NCI-H2196 treated with DMSO at 0.1 percent for 48 hours (cell line): ENCODE measurements around the gene SLC17A2.

Source experiments
- DNase-seq: peaks from one replicate; lab custom pipeline; 2025; ENCODE audit not compliant: unreplicated experiment; lab: John Stamatoyannopoulos, UW

The SLC17A2 gene

DNA sequence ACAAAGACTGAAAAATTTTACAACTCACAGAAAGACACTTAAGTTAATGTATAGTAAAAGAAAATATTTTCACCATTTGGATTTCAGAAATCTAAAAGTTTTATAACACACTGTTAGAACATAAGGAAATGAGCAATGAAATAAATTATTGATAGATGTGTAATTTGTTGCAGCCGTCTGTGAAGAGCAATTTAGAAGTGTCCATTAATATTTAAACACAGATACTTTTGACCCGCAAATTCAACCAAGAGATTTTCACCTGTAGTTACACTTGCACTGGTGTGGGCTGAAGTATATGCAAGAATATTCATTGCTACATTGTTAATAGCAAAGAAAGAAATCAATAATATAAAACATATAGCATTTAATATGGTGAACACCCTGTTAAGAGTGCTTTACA, 41.9 kb downstream of the SLC17A2 start:
- no peak for DNase-seq

DNA sequence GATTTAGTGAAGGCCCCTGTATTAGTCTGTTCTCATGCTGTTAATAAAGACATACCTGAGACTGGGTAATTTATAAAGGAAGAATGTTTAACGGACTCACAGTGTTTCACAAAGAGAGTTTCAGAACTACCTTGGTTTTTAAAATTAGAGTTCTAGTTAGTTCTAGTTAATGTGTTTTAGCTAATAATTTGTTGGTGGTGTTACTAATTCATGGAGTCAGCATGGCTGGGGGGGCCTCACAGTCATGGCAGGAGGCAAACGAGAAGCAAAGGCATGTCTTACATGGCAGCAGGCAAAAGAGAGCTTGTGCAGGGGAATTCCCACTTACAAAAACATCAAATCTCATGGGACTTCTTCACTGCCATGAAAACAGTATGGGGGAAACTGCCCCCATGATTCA, 44.4 kb downstream of the SLC17A2 start:
- DNase-seq, result no peak

DNA sequence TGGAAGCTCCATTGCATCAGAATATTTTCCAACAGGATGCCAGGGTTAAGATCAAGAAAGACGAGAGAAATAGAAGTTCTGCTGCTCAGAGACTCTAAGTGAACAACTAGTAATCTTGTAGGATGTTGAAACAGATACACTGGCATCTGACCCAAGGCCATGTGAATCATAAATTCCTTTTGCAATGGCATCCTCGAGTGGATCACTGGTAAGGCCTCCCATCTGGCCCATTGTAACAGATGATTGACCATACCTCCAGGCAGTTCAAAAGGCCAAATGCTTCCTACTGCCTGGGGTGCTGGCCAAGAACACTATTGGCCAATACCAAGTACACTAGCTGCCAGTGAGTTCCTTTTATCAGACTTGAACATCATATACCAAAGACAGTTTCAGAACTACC, 46.5 kb downstream of the SLC17A2 start:
- DNase-seq, result no peak

DNA sequence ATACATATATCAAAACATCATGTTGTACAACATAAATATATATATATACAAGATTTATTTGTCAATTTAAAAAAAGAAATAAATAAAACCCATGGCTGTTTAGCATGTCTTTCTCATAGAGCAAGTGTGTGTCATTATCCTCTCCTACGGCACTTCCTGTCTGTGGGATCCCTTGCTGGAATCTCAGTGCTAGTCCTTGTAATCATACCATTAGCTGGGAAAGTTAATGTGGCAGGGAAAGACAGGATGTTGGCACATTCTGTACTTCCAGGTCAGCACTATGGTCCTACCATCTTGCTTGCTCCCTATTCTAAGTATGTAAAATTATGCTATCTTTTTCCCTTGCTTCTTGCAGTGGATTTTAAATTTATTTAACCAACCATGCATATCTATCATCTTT, 47.0 kb downstream of the SLC17A2 start:
- DNase-seq, result no peak

DNA sequence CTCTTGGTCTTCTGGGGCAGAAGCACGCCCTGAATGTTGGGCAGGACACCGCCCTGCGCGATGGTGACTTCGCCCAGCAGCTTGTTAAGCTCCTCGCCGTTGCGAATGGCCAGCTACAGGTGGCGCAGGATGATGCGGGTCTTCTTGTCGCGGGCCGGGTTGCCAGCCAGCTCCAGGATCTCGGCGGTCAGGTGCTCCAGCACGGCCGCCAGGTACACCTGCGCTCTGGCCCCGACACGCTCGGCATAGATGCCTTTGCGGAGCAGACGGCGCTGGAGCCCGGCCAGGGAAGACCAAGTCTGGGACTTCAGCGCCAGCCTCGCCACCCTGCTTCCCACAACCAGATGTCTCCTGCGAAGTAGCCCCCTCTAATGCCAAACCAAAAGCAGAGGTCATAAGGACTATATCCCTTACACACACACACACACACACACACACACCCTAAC, 48.4 kb downstream of the SLC17A2 start:
- no peak for DNase-seq

DNA sequence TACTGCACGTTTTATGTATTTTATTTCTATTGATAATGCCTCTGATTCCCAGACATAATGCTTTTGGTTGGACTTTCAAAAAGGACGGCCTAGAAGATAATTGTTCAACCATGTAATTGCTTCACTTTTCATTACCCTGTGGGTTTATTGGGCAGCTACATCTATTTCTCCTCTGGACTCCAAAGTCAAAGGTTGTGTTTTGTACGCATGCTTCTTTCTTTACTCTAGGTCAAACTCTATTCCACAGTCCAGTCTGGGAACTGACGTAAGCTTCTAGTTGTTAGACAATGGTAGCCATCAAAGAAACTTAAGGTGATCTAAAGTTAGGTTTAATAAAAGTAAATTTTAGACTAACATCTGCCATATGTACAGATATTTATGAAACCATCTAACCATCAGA, 49.9 kb downstream of the SLC17A2 start:
- DNase-seq, result no peak

DNA sequence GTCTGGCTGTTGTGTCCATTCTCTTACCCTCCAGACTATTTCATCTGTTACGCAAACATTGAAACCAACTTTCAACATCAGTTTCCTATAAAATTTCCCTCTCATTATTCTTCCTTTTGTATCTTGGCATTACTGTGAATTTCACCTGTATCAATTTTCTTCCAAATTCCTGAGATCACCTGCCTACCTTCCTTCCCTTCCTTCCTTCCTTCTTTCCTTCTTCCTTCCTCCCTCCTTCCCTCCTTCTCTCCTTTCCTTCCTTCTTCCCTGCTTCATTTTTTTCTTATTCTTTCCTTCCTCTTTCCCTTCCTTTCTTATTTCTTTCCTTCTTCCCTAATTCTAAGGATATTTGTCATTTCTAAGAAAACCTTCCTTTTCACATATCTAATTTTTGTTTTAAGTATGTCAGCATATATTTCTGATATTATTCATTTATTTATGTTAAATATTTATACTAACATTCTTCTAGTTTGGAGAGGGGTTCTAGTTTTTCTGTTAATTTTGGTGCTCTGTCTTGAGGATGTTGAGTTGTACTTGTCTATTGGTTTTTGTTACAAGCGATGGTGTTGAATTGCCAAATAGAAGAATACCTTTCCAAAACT, 51.7 kb downstream of the SLC17A2 start:
- no peak for DNase-seq

DNA sequence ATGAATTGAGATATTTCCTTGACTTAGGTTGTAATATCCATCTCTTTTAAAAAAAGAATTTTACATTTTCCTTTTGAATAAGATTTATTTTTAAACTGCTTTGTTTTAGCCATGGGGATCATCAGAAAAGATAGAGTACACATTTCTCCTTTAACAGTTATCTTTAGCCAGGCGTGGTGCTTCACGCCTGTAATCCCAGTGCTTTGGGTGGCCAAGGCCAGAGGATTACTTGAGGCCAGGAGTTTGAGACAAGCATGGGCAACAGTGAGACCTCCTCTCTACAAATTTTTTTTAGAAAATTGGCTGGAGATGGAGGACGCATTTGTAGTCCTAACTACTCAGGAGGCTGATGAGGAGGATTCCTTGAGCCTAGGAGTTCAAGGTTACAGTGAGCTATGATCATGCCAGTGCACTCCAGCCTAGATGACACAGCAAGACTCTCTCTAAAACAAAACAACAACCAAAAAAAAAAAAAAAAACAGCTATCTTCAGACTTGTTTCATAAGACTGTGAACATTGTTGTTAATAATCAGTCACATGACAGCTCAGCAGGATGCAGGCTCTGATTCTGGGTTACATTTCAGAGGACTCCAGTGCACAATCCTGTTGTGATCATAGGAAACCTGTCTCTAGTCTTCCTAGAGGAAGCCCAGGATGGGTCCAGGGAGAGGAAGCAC, 54.4 kb downstream of the SLC17A2 start:
- DNase-seq, result no peak

DNA sequence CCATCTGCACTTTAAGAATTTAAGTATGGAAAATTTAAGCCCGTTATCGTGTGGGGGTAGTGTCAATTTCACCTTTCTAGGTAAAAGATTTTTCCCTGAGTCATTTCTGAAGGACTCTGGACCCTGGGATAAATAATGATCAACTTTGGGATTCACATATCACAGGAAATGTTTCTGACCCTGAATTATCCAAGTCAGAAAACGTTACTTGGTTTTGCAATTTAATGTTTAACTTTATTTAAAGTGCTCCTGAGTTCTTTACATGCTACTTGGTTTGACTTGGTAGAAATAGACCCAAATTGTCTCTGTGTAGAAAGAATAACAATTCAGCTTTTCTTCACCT, 55.0 kb downstream of the SLC17A2 start:
- no peak for DNase-seq

DNA sequence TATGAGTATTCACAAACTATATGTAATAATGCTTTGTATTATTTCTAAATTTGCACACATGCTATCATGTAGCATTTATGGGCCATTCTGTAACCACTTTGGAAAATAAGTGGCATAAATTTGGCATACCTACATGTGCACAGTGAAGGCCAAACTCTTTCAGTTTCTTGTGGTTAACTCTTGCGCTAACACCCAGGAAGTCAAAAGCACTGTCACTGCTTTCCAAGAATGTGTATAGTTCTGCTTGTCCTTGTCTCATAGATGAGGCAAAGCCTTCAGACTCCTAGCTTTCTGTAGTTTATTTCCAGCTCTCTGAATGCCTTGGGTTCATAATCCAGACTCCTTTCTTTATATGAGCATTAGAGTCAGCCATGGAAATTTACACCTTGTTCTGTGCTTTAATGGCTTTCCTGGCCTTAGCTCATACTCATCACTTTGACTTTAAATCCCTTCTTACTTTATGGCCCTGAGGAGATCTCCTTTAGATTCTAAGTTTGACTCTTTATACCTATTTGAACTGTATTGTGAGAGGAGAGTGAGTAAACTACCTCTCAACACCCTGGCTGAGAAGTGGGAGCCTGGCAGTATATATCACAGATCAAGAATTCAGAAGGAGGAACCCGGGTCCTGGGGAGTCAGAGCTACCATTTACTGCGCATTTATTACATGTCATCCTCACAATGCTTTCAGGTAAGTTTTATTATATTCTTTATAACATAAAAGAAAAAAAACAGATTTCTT, 55.5 kb downstream of the SLC17A2 start:
- no peak for DNase-seq

DNA sequence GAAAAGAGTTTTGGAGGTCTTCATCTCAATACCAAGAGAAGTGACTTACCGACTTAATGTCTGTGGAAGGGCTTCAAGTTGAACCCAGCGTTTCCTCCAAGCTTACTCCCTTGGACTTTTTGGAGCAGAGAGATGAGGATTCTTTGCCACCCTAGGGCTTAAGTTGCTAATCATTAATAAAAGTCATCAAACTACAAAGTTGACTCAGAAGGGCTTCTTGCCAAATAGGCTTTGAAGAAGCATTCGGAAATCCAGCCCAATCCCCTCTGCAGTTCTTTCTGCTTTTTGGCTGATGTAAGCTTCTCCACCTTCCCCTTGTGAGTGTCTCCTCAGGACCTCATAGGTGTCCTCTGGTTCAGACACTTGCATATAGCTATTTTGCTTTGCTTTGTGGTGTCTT, 56.4 kb downstream of the SLC17A2 start, which contains the start of gene SLC17A3:
TSS of gene SLC17A3 (minus strand) at position 126 of the 400 bp plus-strand sequence. CDS start 5,856 bp downstream, outside the sequence.
- DNase-seq, result no peak

DNA sequence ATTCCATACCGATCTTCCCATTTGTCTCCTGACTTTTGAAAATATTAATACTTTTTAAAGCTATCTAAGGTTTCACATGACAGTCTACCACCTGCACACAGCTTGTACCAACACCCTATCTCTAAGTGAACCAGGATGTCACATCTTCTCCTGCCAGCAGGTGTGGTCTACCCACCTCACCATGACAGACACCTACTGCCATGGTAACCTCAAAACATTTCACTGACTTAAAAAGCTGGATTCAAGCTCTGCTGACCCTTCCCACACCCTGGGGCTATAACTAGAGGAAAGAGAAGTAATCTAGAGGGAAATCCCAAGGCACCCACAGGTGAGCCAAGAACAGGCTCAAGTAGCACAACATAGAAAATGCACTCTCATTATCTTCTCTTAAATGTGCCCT, 57.7 kb downstream of the SLC17A2 start:
- no peak for DNase-seq

DNA sequence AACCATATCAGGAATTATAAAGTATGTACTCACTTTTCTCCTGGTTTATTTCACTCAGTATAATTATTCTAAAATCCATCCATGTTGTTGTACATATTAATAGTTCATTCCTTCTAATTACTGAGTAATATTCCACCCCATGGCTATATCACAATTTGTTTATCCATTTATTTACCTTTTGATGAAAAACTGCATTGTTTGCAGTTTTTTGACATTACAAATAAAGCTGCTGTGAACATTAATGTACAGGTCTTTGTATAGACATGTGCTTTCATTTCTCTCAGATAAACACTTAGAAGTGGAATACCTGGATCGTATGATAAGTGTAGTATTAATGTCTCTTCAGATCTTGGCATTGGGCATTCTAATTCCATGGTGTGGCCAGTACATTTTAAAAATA, 60.7 kb downstream of the SLC17A2 start:
- no peak for DNase-seq

DNA sequence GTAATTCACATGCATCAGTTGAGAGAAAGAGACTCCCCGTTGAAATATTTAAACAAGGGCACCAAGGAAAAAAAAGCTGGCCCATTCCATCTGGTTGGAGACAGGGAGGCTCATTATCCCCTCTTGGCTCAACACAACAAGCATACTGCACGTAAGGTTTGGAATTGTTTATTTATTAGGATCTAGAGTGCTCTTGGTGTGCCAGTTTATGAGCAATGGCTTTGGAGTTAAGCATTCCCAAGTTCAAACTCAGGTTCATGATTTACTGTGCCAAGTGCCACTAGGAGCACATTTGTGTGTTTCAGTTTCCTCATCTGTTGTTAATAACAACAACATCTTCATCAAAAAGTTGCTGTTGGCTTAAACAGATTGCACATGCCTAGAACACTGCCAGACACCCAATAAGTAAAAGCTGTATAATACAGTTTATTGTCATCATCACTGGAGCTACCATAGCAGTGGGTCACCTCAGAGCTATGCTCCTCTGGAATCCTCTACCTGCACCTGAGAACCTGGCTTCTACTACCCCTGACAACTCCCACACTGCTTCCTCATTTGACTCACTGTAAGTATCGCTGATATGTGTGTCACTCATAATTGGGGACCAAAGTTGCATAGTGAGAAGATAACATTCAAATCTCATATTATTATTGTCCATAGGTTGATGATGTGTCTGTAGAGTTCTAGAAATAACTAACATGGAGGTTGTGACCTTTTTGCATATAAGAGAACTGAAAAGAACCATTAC, 61.9 kb downstream of the SLC17A2 start:
- no peak for DNase-seq

DNA sequence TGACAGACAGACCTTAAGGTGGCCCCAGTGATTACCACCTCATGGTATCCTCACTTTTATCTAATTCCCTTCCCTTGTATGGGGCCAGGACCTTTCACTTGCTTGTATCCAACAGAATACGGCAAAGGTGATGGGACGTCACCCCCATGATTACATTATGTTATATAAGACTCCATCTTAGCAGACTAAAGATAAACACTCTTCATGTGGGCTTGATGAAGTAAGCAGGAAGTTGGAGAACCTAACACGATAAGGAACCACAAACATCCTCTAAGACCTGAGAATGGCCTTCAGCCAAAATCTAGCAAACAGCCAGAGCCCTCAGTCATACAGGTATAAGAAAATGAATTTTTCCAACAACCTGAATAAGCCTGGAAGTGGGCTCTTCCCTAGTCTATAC, 64.5 kb downstream of the SLC17A2 start:
- no peak for DNase-seq

DNA sequence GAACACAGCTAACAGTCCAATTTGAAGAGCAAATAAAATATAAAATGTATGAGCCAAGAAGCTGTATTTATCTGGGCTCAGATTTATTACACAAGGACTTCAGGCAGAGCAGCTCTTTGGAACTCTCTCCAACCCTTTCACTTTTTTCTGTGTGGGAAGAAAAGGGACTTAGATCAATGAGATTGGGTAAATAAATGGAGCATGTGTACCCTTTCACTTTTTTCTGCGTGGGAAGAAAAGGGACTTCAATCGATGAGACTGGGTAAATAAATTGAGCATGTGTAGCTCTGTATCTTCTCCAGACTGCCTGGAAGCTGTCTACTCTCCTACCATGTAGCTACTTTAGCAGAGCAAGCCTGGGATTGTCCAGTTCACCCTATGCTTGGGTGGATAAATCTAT, 67.1 kb downstream of the SLC17A2 start:
- no peak for DNase-seq
